Measurements from ENCODE around the gene BMF. TPM values are rescaled to one million over a fixed set of nuclear protein-coding genes. Genes with fewer than 3 reads are reported as not detected.

Gene BMF
- total RNA-seq, result under 0.01 and 0.20 TPM in 2 replicates

GRCh38 chr15:40108855-40109735 lies at the start of gene BMF:
Gene BMF, minus strand, starts transcription at chr15:40108879. Its CDS starts 2,793 bp downstream, at chr15:40106086.

DNA sequence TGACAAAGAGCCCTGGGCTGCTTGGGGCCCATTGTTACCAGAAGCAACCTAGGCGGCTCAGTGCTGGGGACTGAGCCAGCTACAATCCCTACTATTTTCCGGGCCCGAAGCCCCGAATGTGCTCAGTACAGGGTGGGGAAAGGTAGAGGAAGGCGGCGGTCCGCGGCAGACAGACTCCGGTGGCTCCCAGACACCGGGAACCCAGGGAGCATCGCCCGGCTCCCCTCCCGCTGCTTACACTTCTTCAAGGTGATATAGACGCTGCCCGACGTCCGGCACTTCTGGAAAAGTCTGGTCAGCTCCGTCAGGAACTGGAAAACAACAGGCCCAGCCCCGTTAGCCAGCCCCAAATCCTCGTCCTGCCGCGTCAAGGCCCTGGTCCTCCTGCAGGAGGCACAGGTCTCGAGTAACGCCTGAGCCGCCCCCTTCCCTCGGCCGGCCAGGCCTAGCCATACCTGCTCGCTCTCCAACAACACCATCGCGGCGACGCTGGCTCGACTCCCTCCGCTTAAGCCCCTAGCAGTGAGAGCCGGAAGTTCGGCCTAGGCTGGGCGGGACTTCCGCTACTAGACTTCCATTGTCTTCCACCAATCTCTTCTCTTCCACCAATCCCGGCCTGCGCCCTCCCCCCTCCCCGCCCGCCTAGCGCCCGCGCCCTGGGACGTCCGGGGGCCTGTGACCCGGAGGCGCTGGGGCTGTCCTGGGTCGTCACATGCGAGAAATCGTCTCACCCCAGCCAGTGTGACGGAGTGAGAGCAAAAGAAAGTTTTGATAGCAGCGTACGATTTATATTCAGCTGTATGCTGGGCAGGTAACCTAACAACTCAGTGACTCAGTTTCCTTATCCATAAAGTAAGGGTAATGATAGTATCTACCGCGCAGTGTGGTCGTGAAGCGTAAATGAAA lies 69.8 kb downstream of the BMF start, which contains the start of gene SRP14:
Gene SRP14, minus strand, starts transcription at position 544 of the 906 bp plus-strand sequence. Its CDS starts 65 bp downstream, at position 479.

Other genes with a start within 250 kb of the BMF start
- 50.7 and 59.6 TPM in 2 replicates for gene GPR176, start 188.6 kb downstream of the BMF start, total RNA-seq
- gene EIF2AK4, start 174.8 kb downstream of the BMF start, total RNA-seq, result 68.0 and 70.8 TPM in 2 replicates
- gene SRP14, start 69.7 kb downstream of the BMF start, total RNA-seq, result 69.6 and 75.3 TPM in 2 replicates
- gene BUB1B, start 52.2 kb upstream of the BMF start, total RNA-seq, result 18.4 and 40.1 TPM in 2 replicates
- gene PAK6, start 130.2 kb upstream of the BMF start, total RNA-seq, result not detected in 2 replicates
- gene ANKRD63, start 174.2 kb upstream of the BMF start, total RNA-seq, result not detected in 2 replicates
- 0.73 and 0.78 TPM in 2 replicates for gene PLCB2, start 199.1 kb upstream of the BMF start, total RNA-seq
- 2.6 and 7.2 TPM in 2 replicates for gene INAFM2, start 214.8 kb upstream of the BMF start, total RNA-seq
- 2.7 and 2.9 TPM in 2 replicates for gene CCDC9B, start 232.1 kb upstream of the BMF start, total RNA-seq
- gene PHGR1, start 242.2 kb upstream of the BMF start, total RNA-seq, result not detected in 2 replicates
- gene DISP2, start 249.3 kb upstream of the BMF start, total RNA-seq, result under 0.01 and 0.20 TPM in 2 replicates

All from subcutaneous preadipocyte (primary cell).